Fibroblast of peridontal ligament (primary cell): Measurements from ENCODE around the gene CHADL.

Experiments used
- DNase-seq: peaks from one replicate; pipeline ENCODE4 v3.0.0-alpha.2; 2010; ENCODE audit errors: extremely low read depth

CHADL gene

DNA sequence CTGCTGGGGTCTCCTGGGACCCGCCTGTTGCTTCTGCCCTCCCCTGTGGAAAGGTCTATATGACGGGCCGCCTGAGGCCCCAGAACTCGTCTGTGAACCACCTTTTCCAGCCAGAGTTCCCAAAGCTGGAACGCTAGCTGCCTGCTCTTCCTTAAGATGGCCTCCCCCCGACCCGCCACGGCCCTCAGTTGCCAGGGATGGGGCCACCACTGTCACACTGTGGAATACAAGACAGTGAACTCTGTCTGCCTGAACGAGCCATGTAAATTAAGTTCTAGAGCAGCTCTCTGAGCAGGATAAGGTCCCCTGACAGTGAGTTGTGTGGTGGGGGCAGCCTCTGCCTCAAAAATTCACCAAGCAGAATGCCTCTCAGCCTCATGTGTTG, 10.3 kb downstream of the CHADL start:
- DNase-seq: no peak

DNA sequence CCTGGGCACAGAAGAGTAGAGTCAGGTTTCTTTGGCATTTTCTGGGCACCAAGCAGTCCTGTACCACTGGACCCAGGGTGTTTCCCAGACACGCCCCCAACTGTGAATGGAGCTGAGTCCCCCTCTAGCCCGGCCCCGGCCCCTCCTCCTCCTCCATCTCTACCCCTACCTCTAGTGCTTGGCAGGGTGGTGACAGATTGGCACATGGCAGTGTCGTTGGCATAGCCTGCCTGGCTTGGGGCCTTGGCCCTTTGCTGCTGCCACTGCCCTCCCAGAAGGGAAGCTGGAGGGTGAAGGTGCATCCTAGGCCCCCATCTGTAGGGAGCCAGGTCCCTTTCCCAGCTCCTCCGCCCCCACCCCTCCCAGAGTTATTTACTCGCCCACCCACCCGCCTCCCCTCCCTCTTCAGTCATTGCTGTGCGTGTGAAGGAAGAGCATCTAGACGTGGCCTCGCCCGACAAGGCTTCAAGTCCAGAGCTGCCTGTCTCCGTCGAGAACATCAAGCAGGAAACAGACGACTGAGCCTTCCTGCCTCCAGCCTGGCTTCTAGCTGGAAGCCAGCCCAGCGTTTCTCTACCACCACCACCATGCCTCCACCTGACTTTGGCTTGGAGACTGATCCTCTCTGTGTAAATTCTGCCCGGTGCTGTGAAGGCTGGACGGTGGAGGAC, 10.9 kb downstream of the CHADL start:
- no peak for DNase-seq

DNA sequence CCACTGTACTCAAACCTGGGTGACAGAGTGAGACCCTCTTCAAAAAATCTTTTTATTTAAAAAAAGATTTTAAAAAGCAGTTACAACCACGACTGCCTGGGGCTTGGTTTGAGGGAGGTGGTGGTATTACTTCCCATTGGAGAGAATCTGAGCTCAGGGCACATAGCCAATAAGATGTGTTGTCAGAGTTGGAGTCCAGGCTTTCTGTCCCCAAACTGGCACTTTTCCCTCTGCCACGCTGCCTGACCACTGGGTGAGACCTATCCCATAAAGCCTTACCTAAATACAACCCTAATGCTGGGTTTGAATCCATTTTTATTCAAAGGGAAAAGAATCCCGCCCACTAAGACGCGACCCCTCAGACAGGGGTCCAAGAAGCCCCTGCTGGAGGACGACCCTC, 11.5 kb downstream of the CHADL start:
- no peak for DNase-seq

DNA sequence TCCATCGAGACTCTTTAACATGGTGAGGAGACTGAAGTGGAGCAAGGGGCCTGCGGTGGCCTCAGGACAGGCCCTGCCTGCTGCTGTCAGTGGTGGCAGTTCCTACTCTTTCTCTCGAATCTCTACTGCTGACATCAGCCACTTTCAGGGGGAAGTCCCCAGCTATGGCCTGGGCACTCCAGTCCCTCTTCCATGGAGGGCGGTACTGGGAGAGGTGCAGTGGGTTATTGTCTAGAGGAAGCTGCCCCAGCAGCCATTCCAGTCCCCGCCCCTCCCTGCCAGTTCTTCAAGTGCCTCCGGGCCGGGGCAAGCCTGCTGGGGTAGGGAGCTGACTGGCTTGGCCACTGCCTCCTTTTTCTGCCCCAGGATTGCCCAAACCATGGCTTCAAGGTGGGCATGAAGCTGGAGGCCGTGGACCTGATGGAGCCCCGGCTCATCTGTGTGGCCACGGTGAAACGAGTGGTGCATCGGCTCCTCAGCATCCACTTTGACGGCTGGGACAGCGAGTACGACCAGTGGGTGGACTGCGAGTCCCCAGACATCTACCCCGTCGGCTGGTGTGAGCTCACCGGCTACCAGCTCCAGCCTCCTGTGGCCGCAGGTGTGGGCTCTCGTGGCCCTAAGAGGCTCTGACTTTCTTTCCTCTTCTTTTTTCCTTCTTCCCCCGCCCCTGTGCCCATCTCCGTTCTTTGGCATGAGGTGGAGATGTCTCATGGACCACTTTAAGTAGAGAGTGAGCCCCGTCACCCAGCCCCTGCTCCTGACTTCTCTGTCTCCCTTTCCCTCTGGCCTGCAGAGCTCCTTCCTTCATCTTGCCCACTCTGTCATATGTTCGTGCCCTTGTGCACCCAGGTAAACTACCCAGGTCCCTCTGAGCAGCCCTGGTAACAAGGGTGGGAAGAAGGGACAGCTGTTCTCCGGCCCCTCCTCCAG, 13.7 kb downstream of the CHADL start:
- DNase-seq: no peak

DNA sequence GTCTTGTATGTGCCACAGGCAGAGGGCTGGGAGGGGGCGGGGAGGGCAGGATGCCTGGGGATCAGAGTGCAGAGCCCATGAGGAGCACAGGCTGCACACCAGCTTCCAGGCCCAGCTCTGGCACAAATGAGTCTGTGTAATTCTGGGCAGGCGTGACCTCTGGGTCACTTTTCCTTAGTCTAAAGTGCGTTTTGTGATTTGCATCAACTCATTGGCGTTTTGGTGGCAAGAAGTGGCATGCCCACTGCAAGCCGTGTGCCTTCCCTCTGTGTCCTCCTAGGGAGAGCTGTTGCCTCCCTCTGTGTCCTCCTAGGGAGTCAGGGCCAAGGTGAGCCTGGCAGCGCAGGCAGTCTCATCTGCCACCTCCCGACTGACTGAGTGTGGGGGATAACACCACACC, 17.2 kb downstream of the CHADL start:
- DNase-seq: no peak

DNA sequence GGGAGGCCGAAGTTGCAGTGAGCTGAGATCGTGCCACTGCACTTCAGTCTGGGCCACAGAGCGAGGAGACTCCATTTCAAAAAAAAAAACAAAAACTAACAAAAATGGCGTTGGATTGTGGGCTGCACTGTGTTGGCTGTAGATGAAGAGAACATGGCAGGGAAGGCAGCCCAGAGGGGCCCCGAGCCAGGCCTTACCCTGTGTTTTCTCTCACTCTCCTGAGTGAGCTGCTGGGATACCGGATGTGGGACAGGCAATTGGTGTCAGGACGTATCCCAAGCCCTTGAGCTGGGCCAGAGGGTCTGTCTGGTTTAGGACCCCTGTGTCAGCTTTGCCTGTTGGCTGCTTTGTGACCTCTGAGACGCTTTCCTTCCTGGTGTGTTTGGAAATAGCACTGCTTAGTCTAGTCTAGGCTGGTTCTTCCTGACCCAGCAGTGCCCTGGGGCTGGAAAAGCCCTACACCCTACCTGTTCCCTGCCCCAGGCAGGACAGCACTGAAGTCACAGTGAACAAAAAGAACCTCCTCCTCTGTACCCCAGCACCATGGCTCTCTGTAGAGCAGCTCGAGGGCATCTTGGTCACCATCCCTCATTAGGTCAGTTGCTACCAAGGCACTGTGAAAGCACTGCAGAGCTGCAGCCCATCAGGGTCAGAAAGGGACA, 17.8 kb downstream of the CHADL start:
- DNase-seq: no peak

DNA sequence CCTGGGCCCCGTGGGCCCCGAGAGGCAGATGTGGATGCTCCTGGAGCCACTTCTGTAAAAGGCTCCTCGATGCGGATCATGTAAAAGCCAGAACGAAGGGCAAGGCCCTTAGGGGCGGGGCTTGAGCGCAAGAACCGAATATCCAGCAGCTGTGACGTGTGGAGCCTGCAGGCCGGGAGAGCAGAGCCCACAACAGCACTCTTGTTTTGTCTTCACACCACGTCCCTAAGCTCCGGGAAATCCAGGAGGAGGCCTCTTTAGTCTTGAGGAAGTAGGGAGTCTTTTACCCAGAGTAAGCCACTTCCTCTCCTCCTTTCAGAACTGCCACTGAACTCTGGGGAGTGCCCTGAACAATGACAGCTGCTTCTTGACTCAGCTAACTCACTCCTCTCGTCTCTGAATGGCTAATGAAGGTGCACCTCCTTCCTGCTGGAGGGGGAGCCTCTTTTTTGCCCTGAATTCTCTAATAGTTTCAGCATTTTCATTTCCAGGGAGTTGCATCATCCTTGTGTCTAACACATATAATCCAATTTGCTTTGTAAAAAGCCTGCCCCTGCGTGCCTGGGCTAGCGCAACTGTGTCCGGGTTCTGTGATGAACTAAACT, 23.1 kb downstream of the CHADL start:
- peak; percentile 83 for DNase-seq

DNA sequence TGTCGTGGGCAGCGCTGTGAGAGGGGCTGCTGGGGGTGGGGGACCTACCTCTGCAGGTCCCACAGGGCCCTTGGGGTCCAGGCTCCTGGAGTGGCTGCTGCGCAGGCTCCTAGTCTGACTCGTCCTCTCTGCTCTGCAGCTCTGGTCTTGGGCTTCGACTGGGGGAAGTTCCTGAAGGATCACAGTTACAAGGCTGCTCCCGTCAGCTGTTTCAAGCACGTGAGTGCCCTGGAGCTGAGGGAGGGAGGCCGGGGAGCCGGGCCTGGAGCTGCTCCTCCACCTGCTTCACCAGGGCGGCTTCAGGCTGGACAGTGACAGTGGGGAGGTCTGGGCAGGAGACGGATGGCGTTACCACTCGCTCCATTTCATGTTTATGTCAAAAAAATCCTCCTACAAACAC, 23.7 kb downstream of the CHADL start:
- no peak for DNase-seq

DNA sequence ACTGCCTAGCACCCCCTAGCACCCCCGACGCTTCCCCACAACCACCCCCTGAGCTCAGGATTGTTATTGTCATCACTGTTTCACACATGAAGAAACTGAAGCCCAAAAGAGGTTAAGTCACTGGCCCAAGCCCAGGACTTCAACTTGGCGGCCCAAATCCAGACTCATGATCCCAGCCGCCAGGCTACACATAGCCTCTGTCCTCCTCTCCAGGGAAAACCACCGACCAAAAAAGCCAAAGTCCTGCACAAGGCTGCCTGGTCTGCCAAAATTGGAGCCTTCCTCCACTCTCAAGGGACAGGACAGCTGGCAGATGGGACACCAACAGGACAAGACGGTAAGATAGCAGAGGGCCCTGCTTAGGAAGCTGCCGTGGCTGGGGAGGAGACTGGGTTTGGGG, 24.8 kb downstream of the CHADL start:
- DNase-seq: no peak

DNA sequence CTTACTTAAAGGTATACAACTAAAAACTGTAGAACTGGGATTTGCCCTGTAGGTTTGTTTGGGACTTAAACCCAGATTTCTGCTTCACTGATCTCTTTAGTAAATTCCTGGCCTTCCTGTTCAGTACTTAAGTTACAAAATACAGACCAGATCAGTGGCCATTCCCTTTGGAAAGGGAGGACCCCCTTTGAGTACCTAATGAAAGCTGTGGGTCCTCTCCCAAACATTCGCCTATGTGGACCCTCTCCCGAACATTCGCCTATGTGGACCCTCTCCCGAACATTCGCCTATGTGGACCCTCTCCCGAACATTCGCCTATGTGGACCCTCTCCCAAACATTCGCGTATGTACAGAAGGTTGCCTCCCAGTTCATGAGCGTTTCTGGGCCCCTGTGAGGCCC, 25.3 kb downstream of the CHADL start:
- DNase-seq: no peak

DNA sequence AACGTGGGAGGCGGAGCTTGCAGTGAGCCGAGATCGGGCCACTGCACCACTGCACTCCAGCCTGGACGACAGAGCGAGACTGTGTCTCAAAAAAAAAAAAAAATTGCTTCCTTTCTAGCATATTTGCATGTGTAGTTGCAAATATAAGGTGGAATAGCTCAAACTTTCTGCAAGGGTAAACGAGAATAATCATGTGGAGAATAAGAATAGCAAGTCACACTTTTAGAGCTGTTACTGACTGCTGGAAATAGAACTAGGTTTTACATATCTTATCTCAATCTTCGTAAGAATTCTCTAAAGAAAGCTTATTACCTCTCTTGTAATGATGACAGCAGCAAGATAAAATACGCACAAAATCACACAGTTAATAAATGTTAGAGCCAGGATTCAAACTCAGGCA, 34.0 kb downstream of the CHADL start:
- DNase-seq: no peak

DNA sequence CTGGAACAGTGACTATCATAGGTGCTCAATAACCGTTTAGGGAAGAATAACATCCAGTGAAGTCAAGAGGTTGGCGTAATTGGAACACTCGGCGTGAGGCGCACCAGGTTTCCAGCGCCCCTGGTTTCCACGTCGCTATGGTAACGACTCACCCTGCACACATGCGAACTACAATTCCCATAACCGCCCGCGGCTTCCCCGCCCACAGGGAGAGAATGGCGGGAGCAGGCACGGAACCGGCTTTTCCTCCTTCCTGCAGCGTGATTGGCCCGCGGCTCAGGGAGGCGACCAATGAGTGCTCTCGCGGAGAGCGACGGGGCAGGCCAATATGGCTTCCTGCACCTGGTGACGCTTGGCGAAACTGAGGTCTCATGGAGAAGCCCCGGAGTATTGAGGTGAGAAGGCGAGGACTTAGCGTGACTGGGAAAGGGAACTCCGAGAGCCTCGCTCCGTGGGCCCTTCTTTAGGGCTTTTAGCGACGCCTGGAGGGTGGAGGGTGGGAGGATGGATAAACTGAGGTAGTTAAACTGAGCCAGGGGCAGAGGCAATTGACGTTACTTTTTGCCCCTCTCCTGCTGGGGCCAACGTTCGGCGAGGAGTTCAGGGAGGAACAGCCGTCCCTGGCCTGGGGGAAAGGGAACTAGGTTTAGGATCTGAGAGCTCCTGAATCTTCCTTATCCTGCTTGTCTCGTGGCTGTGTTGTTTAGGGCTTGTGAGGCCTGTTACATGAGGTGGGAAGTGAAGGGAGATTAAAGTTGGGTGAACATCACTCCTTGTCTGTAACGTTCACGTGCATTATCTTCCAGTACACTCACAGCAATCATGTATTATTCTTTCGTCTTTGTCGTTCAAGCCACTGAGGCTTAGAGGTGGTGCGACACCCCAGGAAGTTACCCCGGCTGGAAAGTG, 35.5 kb downstream of the CHADL start, which contains the start of gene L3MBTL2:
TSS of gene L3MBTL2 (plus strand) at position 321 of the 909 bp plus-strand sequence. CDS start at position 372, 51 bp downstream.
- DNase-seq: peak; percentile 90

DNA sequence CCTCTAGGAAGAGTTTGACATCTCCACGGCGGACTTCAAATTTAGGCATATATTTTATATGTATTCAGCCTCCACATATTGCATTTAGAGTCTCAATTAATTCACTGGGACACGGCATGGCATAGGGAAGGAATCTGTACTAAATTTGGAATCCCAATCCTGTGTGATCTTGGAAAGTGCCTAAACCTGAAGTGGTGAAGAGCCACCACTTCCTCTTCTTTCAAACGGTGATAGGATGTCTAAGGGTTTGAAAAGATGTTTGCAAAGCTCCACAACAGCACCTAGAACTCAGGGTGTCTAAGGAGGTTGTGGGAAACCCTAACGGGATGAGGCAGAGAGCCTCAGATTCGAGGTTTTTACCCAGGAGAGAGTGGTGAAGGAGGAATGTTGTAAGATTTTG, 36.7 kb downstream of the CHADL start:
- DNase-seq: no peak

DNA sequence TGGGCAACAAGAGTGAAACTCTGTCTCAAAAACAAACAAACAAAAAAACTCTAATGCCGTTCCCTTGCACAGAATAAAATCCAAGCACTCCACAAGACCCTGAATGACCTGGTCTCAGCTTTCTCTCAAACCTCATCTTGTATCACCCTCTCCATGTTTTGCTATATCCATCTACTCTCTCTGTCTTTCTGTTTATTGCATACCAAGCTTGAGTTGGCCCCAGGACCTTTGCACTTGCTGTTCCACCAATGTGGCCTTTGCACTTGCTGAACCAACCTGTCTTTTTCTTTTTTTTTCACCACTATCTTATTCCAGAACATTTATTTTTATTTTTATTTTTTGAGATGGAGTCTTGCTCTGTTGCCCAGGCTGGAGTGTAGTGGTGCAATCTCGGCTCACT, 37.6 kb downstream of the CHADL start:
- no peak for DNase-seq

DNA sequence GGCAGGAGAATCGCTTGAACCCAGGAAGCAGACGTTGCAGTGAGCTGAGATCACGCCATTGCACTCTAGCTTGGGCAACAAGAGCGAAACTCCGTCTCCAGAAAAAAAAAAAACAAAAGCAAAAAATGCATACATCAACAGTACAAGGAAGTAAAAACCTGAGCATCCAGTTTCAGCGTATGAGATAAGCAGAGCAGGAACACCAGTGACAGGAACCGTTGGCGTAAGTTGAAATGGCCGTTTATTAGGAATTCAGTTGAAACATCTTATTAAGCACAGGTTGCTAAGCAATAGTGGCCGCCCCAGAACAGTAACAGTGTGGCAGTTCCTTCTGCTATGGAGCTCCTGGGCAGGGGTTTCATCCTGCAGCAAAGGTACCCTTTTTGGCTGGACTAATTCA, 39.6 kb downstream of the CHADL start:
- DNase-seq: no peak

DNA sequence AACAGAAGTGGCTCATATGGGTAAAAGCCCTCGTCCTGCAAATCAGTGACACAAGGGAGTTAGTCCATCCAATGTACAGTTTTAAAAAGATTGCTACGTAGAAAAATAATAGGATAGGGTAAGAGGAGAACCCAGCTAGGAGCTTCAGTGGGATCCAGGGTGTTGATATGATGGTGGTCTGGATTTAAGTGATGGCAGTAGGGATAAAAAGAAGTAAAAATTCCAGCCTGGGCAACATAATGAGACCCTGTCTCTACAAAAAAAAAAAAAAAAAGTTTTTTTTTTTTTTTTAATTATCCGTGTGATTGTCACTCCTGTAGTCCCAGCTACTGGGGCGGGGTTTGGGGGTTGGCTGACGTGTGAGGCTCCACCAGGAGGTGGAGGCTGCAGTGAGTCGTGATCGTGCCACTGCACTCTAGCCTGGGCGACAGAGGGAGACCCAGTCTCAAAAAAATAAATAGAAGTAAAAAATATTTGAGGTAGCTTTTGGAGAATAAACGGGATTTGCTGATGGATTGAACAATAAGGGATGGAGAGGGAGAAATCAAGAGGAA, 42.6 kb downstream of the CHADL start:
- no peak for DNase-seq

DNA sequence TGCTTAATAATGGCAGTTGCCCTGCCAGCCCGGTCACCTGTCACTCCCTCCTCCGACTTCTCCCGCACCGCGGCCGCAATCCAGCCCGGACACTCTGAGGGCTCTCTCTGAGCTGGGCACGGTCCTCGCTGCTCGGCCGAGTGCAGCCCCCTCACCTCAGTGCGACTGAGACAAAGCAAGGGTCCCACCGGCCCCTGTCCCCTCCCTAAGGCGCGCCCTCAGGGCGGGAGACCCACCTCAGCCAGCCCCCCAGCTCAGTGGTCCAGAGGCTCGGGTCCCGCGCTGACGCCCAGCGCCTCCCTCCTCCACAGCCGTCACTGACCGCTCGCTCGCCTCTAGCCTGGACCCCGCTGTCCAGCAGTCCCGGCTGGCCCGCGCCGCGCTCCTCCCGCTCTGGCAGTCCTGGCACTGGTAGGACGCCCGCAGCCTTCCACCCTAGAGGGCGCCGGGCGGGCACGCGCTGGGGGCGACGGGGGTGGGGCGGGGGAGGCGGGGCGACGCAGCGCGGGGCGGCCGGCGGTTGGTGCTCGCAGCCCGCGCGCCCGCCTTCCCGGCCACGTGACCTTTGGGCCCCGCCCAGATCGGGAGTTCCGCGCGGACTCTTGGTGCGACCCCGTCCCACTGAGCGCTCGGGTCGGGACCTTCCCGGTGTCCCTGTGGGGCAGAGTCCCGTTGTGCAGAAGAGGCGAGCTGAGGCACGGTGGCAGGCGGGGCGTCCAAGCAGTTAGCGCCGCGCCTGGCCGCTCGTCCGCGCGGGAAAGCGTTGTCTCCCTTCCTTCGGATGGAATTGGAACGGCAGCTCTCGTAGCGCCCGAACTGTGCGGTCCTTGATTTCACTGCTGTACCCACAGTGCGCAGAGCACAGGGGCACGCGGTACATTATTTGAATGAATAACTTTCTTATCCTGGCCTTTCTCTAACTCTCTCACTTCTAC, 43.4 kb downstream of the CHADL start:
- DNase-seq: peak; percentile 35

DNA sequence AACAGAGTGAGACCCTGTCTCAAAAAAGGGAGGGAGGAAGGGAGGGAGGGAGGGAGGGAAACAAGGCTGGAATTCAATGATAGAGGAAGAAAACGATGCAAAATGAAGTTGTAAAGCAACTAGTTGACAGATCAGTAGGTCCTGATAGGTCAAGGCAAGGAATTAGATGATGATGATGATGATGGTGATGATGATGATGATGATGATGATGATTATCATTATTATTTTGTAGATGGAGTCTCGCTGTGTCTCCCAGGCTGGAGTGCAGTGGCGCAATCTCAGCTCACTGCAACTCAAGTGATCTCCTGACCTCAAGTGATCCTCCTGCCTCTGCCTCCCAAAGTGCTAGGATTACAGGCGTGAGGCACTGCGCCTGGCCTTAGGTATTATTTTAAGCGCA, 46.9 kb downstream of the CHADL start:
- DNase-seq: no peak

DNA sequence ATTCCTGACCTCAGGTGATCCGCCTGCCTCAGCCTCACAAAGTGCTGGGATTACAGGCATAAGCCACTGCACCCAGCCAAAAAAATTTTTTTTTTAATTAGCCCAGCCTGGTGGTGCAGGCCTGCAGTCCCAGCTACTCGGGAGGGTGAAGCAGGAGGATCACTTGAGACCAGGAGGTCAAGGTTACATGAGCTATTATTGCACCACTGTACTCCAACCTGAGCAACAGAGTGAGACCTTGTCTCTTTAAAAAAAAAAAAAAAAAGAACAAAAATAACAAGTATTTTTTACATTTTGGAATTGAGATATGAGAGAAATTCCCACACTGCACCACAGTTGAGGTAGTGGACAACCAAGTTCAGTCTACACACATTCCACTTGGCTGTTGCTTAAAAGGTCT, 49.3 kb downstream of the CHADL start:
- DNase-seq: no peak

DNA sequence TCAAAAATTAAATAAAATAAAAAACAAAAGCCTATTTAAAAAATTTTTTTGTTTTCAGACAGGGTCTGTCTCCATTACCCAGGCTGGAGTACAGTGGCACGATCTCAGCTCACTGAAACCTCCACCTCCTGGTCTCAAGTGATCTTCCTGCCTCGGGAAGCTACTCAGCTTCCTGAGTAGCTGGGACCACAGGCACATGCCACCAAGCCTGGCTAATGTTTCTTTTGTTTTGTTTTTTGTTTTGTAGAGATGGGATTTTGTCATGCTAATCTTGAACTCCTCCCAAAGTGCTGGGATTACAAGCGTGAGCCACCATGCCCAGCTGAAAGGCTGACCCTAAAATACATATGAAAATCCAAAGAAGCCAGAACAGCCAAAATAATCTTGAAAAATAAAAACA, 56.1 kb downstream of the CHADL start:
- DNase-seq: no peak
